DMS53 (cell line): ENCODE data around the gene RABGAP1.
A peak's percentile ranks its signal among the peaks of the same experiment; 100 is the strongest.

Experiments used
- DNase-seq: peaks from one replicate; lab custom pipeline; 2025; lab: John Stamatoyannopoulos, UW

Gene RABGAP1

DNA sequence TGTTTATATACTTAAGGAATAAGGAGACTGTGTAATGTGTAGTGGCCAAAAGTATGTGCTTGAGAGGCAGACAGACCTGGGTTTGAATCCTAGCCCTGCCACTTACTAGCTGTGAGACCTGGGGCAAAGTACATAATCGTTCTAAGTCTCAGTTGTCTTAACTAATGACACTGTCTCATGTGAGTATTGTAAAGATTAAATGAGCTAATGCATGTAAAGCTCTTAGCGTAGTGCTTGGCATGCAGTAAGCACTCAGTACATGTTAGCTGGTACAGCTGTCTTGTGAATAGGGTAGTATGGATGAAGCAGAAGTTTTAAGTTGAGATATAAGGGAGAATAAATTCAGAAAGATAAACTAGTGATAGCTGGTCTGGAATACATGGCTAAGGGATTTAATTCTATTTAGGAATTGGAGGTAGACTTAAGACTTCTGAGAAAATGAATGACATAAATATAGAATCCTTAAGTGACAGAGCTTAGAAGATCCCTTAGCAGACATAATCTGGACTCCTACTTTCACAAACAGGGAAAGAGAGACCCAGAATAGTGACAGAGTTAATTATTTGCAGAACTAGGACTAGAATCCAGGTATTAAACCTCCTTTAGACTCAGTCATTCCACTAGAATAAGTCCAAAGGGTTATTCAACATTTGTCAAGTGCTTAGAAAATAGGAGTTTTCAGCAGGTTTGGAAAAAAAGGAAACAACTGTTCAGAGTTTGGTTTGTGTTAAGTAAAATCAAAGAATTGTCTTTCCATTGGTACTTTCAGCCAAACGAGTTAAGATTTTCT lies 105.8 kb downstream of the RABGAP1 start:
- DNase-seq: no peak

DNA sequence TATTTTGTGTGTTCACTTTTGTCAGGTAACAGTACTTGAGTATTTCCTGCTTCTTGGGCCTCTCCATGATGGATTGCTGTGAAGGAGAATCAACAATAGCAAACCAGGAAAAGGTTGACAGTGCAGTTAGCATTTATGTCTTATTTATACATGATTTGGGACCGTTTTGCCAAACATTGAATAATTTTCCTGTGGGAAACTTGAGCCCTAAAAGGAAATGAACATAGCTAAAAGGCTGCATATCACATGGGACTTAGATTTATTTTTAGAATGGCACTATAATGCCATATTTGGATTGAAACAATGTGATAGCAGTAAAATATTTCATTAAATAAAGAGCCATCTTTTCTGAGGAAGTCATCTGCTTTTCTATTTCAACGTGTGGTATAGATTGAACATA lies 107.9 kb downstream of the RABGAP1 start:
- DNase-seq: no peak

DNA sequence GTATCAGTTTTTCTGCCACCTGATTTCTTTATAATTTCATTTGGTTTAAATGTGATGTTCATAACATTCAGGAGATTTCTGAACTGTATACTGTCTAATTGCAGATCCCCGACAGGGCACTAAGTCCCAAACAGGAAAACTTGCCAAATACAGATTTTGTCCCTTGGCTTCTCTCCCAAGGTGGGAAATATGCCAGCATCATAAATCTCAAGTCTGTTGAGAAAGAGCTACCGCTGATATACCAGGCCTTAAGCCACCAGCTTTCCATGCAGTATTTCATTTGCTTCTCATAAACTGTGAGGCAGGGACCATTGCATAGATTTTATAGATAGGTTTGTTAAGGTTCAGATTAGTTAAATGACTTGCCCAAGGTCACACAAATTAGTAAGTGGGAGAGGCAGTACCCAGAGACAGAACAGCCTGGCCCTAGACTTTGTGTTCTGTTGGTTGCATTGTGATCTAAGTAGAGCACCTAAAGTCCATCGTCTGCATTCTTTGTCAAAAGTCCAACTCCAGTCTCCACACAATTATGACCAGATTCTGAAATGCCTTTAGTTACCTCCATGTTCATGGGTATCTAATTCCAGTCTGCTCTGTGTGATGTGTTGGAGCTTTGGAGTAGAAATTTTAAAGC lies 108.9 kb downstream of the RABGAP1 start:
- DNase-seq: no peak

DNA sequence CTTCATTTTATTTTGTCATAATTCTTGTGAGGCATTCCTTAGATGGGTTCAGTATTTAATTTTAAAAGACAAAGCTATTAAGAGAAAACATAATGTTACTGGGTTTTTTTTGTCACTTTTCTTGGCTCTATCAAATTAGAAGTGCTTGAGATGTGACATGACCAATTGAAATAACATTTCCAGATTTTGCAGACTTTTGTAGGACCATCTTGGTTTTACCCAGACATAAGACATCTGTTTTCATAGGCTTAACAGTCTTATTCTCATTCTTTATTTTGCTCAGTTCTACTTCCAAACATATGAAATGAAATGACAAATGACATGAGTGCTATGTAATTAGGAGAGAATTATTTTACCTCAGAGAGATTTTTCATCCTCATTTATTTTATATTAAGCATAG lies 112.2 kb downstream of the RABGAP1 start:
- DNase-seq: no peak

DNA sequence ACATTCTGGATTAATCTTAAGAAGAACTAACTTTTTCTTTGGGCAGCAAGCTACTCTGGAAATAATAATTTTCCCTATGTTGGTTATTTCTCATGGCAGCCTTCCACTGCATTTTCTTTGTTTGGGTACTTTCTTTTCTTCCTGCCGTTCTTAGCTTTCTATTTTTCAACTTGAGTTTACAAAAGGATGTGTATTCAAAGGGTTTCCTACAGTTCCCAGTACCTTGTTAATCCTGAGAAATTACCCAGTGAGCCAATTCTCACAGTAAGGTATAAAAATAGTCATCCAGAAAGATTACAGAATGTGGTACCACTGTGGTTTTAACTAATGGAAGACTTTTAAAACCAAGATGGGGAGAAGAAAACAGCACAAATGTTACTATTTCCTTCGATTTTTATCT lies 112.9 kb downstream of the RABGAP1 start:
- DNase-seq: no peak

DNA sequence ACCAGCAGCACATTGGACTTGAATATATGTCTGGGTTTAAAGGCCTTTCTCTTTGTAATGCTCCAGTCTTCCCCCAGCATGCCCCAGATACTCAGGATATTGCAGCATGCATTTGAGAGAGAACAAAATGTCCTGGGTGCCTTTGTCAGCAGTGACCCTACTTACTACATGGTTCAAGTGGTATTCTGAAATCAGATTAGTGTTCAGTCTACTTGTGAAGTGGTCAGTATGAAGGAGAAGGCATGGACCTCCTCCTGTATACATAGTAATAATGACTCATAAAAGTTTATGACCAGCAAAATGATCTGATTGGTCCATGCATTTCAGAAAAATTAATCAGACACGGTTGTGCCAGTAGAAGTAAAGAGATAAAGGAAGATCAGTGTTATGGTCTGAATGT lies 118.0 kb downstream of the RABGAP1 start:
- DNase-seq: no peak

DNA sequence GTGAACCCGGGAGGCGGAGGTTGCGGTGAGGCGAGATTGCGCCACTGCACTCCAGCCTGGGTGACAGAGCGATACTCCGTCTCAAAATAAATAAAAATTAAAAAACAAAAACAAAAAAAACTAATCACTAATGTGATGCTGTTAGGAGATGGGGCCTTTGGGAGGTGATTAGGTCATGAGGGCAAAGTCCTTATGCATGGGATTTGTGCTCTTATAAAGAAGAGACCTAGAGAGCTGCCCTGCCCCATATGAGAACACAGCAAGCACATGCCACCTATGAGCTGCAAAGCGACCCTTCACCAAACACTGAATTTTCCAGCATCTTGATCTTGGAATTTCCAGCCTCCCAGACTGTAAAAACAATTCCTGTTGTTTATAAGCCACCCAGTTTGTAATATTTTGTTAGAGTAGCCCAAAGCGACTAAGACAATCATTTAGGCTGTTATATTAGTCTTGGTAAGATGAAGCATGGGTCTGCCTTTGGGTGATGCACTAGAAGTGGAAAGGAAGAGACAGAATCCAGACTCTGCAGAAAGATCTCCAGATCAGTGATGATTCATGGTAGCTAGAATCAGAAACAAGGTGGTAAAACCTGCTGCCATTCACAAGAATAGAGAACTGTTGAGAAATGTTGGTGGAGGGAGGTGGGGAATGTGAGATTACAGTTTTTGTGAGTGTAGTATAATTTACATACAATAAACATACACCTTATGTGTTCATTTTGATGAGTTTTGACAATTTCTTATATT lies 118.8 kb downstream of the RABGAP1 start:
- no peak for DNase-seq

DNA sequence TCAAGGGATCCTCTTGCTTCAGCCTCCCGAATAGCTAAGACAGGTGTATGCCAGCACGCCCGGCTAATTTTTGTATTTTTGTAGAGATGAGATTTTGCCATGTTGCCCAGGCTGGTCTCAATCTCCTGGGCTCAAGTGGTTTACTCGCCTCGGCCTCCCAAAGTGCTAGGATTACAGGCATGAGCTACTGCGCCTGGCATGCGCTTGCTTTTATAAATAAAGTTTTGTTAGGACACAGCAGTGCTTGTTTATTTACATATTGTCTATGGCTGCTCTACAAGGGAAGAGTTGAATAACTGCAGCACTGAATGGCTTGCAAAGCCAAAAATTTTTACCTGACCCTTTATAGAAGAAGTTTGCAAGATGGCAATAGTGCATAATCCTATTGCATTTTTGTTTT lies 120.4 kb downstream of the RABGAP1 start:
- no peak for DNase-seq

DNA sequence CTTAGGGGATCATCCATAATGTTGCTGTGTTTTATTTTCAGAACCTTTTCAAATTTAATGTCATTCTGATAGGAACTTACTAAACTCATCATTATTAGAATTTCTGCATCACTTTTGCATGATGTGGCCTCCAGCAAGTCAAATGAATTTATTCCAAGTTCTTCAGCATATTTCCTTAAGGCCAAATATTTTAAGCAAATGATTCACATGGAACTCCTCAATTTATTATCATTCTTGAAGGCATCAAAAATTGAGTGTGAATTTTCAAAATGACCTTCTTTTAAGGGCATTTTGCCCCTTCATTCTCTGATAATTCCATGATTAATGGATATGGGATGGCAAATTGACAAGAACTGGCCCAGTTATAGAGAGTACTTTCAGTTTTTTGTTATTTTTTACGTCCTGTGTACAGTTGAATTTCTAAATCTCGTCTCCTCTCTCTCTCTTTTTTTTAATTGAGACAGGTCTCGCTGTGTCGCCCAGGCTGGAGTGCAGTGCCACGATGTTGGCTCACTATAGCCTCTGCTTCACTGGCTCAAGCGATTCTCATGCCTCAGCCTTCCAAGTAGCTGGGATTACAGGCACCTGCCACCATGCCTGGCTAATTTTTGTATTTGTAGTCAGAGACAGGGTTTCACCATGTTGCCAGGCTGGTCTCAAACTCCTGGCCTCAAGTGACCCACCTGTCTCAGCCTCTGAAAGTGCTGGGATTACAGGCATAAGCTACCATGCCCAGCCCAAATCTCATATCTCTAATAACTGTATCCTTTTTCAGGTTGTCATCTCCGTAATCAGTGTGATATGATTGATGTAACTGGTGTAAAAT lies 121.7 kb downstream of the RABGAP1 start:
- no peak for DNase-seq

DNA sequence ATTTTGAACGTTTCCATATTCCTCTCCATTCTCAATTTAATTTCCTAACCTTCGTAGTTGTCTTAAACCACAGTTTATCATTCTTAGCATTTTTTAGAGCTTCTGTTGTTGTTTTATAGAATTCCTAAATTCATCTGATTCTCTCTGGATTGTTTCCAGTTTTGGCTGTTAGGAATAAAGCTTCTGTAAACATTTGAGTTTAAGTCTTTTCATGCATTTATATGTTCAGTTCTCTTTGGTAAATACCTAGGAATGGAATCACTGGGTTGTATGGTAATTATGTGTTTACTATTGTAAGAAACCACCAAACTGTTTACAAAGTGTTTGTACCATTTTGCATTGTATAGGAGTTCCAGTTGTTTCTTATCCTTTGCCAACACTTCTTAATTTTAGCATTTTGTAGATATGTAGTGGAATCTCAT lies 122.4 kb downstream of the RABGAP1 start:
- DNase-seq: no peak

DNA sequence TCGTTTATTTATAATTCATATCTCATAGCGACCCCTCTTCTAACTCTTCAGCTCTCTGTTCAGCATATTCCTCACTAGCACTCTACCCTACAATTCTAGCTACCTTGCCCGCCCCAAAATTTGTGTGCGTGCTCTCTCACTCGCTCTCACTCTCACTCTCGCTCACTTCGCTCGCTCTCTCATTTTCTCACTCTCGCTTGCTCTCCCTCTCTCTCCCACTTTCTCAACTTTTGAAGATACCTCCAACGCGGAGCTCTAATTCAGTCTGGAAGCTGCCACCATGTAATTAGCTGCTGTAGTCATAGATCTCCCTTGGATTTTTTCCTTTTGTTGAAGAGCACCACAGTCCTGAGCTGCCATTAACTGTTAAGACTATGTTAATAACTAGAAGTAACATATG lies 123.1 kb downstream of the RABGAP1 start:
- no peak for DNase-seq

DNA sequence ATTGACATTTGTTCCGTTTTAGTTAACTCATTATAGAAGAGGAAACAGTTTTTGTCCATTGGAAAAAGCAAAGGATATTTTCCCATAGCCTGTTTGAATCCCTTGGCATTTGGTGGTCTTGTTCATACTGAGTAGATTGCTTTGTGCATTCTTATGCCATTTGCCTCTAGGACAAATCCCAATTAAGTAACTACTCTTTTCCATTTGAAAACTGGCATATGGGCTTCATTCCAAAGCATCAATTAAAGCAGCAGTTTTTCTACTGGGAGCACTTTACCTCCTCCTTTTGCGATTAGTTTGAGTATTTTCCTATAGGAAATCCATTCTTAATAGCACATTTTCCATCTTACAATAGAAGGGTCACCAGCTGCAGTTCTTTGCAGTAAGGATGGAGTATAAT lies 123.9 kb downstream of the RABGAP1 start:
- DNase-seq: no peak

DNA sequence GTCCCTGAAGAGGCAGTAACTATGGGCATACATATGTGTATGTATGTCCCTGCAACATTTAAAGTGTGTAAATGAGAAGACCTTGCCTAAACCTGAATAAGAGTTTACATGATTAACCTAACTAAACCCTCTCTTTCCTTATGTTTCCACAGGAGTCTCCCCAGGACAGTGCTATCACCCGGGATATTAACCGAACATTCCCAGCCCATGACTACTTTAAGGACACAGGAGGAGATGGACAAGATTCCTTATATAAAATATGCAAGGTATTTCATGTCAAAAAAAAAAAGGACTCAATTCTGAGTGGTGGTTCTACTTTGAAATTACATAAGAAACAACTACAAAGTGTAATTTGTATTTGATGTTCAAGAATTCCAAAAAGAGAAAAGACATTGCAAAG lies 124.4 kb downstream of the RABGAP1 start:
- DNase-seq: no peak

DNA sequence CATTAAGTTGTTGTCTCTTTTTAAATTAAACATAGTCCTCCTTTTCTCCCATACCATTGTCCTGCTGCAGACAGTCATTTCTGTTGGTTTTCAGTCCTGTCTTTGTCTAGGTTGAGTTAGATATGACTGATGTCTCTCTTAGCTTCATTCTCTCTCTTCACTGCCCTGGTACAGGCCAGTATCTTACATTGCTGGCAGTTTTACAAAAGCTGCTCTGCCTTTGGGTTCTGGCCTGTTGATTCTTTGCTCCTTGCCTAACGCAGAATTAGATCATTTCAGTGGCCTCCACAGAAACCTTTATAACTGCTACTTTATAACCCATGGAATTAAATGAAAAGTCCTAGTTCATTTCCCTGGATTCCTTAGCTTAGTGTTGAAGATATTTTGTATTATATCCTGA lies 126.3 kb downstream of the RABGAP1 start:
- DNase-seq: no peak

DNA sequence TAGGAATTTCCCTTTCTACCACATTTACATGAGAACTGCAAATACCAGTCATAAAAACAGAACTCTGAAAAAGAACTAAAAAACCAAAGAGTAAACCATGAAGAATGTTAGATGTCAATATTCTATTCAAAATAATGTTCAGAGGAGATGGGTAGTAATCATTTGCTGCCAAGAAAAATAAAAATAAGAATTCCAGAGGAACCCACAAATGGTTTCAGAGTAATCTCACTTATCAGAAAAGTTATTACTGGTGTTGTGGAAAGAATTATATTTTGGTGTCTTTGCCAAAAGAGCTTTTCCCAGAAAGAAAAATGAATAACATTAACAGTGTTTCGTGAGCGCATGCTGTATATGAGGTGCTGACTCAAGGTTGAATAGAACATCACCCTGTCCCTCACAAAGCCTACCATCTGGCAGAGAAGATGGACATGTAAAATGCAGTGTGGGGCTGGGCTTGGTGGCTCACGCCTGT lies 128.2 kb downstream of the RABGAP1 start:
- no peak for DNase-seq

DNA sequence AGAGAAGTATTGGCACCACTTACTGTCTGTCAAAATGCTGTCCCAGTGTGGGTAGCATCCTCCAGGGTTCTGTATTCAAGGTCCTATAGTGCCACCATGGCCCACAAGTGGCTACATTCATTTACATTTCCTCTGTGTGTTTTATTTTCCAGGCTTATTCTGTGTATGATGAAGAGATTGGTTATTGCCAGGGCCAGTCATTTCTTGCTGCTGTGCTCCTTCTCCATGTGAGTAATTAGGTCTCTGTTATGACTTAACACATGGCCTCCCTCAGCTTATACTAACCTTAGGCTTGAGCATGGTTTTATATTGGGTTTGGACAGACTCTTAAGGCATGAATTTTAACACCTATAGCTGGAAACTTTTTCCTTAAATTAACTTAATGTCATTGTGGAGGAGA lies 129.4 kb downstream of the RABGAP1 start:
- no peak for DNase-seq

DNA sequence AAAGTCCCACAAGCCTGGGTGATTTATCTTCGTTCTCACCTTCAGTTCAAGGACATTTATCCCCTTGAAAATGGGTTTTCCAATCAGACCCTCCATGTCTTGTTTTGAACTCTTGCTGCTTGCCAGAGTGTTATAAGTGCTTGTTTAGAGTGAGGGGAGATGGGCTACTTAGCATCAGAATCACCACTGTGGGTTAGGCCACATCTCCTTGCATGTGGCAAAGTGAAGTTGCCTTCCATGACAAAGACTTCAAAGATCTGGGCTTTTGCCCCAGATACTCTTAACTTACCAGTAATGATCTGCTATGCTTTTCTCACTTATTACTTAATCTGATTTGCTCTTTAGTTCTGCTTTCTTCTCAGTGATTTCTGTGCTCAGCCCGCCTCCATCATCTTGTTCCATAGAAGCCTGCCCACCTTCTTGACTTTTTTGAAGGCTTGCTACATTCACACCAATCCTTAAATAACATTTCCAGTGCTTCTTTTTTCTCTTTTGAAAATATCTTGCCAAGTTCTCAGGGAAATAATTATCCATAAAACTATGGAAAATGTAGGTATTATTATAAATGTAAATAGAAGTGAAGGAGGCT lies 131.7 kb downstream of the RABGAP1 start:
- no peak for DNase-seq

DNA sequence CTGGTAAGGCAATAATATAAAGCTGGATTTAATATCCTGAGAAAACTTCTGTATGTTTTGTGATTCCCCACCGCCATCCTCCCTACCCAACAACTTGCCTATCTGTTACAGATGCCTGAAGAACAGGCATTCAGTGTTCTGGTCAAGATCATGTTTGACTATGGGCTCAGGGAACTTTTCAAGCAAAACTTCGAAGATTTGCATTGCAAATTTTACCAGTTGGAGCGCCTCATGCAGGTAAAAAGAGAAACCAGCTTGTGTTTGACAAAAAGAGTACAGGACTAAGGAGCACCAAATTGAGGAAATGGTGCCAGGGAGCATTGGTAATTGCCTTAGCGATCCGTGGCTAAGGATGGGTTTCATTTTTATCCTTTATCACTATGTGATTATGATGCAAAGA lies 132.6 kb downstream of the RABGAP1 start:
- no peak for DNase-seq

DNA sequence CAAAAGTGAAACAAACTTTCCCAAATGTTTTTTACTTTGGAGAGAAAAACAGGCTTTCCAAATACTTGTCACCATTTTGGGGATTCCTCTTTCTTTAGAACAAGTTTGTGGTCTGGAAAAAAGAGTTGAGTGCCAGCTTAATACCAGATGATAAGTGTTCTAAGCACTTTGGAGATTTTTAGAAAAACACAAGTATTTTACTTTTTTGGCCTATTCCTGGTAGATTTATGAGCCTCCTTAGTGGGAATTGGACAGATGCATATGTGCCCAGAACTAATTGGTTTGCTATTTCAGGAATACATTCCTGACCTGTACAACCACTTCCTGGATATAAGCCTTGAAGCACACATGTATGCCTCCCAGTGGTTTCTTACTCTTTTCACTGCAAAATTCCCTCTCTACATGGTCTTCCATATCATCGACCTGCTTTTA lies 133.2 kb downstream of the RABGAP1 start:
- DNase-seq: no peak

DNA sequence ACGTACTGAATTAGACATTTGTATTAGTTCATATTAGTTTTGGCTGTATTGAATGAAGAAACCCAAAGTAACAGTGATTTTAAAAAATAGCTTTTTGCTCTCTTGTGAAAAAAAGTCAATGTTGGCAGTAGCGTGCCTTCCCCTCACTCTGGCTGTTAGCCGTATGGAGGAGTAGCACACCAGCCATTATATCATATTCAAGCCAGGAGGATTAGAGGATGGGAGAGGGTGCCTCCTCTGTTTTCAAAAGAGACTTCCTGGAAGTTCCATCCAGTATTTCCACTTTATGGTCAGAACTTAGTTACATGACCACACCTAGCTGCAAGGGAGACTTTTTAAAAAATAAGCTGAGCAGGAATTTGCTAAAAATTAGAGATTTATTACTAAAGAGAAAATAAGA lies 133.8 kb downstream of the RABGAP1 start:
- DNase-seq: no peak

DNA sequence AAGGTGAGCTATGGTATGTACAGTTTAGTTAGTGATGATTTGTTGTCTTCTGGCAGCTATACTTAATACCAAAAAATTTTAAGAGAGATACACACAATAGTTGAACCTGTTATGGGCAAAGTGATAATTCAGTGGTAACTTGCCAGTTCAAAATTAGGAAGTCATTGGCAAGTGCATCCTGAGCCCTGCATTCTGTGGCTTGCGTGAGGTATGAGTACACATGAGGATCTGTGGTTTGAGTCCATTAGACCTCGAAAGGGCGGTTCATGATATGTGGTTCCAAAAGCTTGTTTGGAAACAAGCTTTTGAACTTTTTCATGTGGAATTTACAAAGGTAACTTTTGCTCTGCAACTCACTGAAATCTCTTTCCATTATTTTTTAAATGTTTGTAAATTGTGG lies 139.6 kb downstream of the RABGAP1 start:
- DNase-seq: no peak

DNA sequence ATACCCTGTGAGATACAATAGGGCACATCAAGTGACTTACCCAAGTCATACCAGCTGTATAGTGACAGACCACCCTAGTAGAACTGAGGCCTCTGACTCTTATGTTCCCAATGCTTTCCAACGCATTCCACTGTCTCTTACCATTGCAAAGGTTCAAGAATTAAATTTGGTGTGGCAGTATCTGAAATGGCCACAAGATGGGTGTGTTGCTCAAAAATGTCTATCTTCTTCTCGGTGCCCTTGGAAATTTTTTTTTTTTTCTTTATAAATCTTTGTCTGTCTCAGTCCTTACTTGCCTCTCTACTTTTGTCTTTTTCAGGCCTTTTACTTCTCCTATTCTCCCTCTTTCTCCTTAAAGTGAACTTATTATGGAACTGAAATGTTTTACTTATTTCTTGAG lies 141.0 kb downstream of the RABGAP1 start:
- peak; percentile 63 for DNase-seq
